AG04450 (cell line): ENCODE measurements around the gene TBCD. TPM values are rescaled to one million over a fixed set of nuclear protein-coding genes. Genes with fewer than 3 reads are reported as not detected.

Source experiments
- CTCF ChIA-PET: fragments of 300-600, 350-600 bp; formaldehyde crosslinking; extraction: SDS; loops from one replicate; lab custom pipeline; 2022; ENCODE audit warnings: antibody characterized with exemption, inconsistent platforms; lab: Charles Lee
- POLR2A ChIA-PET: fragments of 350-600 bp; formaldehyde crosslinking; extraction: SDS; loops from one replicate; lab custom pipeline; 2021; ENCODE audit warnings: antibody characterized with exemption, inconsistent platforms; lab: Yijun Ruan, JAX
- DNase-seq: peaks from one replicate; pipeline ENCODE4 v3.0.0-alpha.2; 2011; ENCODE audit warnings: low read depth, low spot score
- H3K27ac ChIP-seq: one replicate; pipeline ENCODE4 v1.5.1; 2012; ENCODE audit warnings: low read depth, low read length, control low read depth
- H3K27me3 ChIP-seq: one replicate; pipeline ENCODE4 v1.6.0; 2012; ENCODE audit warnings: low read length; ENCODE audit not compliant: control insufficient read depth, insufficient read depth
- H3K4me3 ChIP-seq: 2 replicates; pipeline ENCODE4 v1.5.1; 2011; ENCODE audit warnings: mild to moderate bottlenecking, low read depth, low read length, control low read depth
- H3K9me3 ChIP-seq: 2 replicates; pipeline ENCODE4 v1.5.1; 2012; ENCODE audit warnings: low read length; ENCODE audit not compliant: control insufficient read depth, insufficient read depth
- CTCF ChIP-seq: IDR thresholded peaks from 2 replicates; pipeline ENCODE4 v1.5.1; 2011; ENCODE audit warnings: low read depth, low read length, control low read depth, inconsistent platforms
- polyA plus RNA-seq: library from polyadenylated mRNA; depleted of rRNA; stranded (reverse); fragments of >200 nt; gene quantifications from 2 replicates; pipeline ENCODE4 v1.2.3, GENCODE V29; 2011

The TBCD gene
- polyA plus RNA-seq, 1 experiment = 28.5 TPM

- DNase-seq = no peak
- CTCF ChIA-PET = no interaction called here
- TF ChIP-seq CTCF = no peak
- Histone ChIP-seq H3K9me3 (peaks cover 16% of the 10 kb centered on the region), H3K27me3 (no peaks in the 10 kb centered on the region), H3K4me3 (no peak overlapping the region), H3K27ac (no peak overlapping the region)
- POLR2A ChIA-PET = no interaction called here
Measured at GRCh38 chr17:82797061-82797460, 45.2 kb downstream of the TBCD start.

- DNase-seq = no peak
- Histone ChIP-seq H3K27ac (no peak overlapping the region), H3K9me3 (peaks cover 19% of the 10 kb centered on the region), H3K4me3 (no peak overlapping the region), H3K27me3 (no peaks in the 10 kb centered on the region)
- ChIA-PET CTCF (no interaction called here), POLR2A (no interaction called here)
- no peak for TF ChIP-seq CTCF
Measured at GRCh38 chr17:82798752-82799151, 46.9 kb downstream of the TBCD start.

- no peaks in the 10 kb centered on the region for H3K27me3 ChIP-seq
- DNase-seq = no peak
- H3K4me3 ChIP-seq = no peak overlapping the region
- no peak for TF ChIP-seq CTCF
- H3K27ac ChIP-seq = no peak overlapping the region
- CTCF ChIA-PET = no interaction called here
- POLR2A ChIA-PET = no interaction called here
- peaks cover 19% of the 10 kb centered on the region for H3K9me3 ChIP-seq
Measured at GRCh38 chr17:82799591-82799990, 47.7 kb downstream of the TBCD start.

- CTCF ChIA-PET = no interaction called here
- POLR2A ChIA-PET = no interaction called here
- Histone ChIP-seq H3K27me3 (no peaks in the 10 kb centered on the region), H3K4me3 (no peak overlapping the region), H3K9me3 (peaks cover 19% of the 10 kb centered on the region), H3K27ac (no peak overlapping the region)
- no peak for TF ChIP-seq CTCF
- no peak for DNase-seq
Measured at GRCh38 chr17:82800885-82801284, 49.0 kb downstream of the TBCD start.

GRCh38 chr17:82801377-82801970 is 49.6 kb downstream of the TBCD start:
- H3K4me3 ChIP-seq = no peak overlapping the region
- H3K27ac ChIP-seq = no peak overlapping the region
- TF ChIP-seq CTCF = no peak
- ChIA-PET POLR2A (no interaction called here), CTCF (no interaction called here)
- DNase-seq = no peak
- no peaks in the 10 kb centered on the region for H3K27me3 ChIP-seq
- H3K9me3 ChIP-seq = peaks cover 19% of the 10 kb centered on the region
